Left ventricle myocardium inferior (tissue), 1 donor: ENCODE results near the gene RSPO4. TPM values are rescaled to one million over a fixed set of nuclear protein-coding genes. Genes with fewer than 3 reads are reported as not detected.

ENCODE experiments used
- DNase-seq: peaks from one replicate; pipeline ENCODE4 v3.0.0-alpha.2; 2020
- H3K27ac ChIP-seq: fragments of 200-600 bp; replicated peaks from 2 replicates; pipeline ENCODE4 v1.8.0; 2021
- H3K27me3 ChIP-seq: fragments of 200-600 bp; 2 replicates; pipeline ENCODE4 v1.8.0; 2021; ENCODE audit warnings: low read depth
- H3K36me3 ChIP-seq: fragments of 200-600 bp; 2 replicates; pipeline ENCODE4 v1.8.0; 2021
- H3K4me1 ChIP-seq: fragments of 200-600 bp; 2 replicates; pipeline ENCODE4 v1.8.0; 2021
- H3K4me3 ChIP-seq: fragments of 200-600 bp; 2 replicates; pipeline ENCODE4 v1.8.0; 2021; ENCODE audit warnings: mild to moderate bottlenecking, moderate library complexity
- H3K9me3 ChIP-seq: fragments of 200-600 bp; replicated peaks from 2 replicates; pipeline ENCODE4 v1.8.0; 2021
- intact Hi-C: fragments of 100-400 bp; cut with micrococcal nuclease; formaldehyde crosslinking; loops from one replicate; pipeline ENCODE4 v1.11.0; 2022
- total RNA-seq: library from RNA; stranded (reverse); fragmentation: NEBNext Ultra II Directional; extraction: Animal tissue kit (Norgen Biotek cat#: 25700); gene quantifications from one replicate; pipeline ENCODE4 v1.2.1, GENCODE V29; 2021
- TF ChIP-seq, protein P1 (sequence below): fragments of 200-600 bp; IDR thresholded peaks from 2 replicates; pipeline ENCODE4 v1.8.0; 2021; ENCODE audit warnings: antibody characterized with exemption, mild to moderate bottlenecking, borderline replicate concordance
- donor health status: DM: no; HTN: yes; CAD: no; lungs with severe emphysema.

RSPO4 gene
- total RNA-seq, 1 donor from 2014 or later, result not detected

DNA sequence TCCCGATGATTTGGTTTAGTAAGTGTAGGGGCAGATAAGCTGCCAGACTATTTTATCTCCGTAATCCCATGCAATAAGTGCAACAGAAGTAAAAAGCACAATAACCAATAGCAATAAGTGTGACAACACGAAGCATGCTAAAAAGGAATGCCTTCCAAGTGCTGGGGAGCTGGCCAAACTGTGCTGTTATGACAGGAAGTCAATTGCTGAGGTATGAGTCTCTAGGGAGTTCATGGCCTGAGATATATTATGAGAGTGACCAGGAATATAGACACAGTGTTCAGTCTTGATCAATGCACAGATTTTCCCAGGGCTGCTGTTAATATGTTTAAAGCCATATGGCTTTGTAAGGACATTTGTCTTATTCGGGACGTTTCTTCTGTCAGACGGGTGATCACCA is 75.4 kb downstream of the RSPO4 start:
- Histone ChIP-seq H3K27ac (no peak overlapping the region), H3K4me3 (no peak overlapping the region), H3K27me3 (peaks cover 41% of the 10 kb centered on the region), H3K9me3 (peaks cover 15% of the 10 kb centered on the region), H3K36me3 (no peaks in the 10 kb centered on the region), H3K4me1 (peaks cover 6% of the 10 kb centered on the region)
- DNase-seq, result no peak
- intact Hi-C loops, result no loop called here
- TF ChIP-seq, protein P1, sequence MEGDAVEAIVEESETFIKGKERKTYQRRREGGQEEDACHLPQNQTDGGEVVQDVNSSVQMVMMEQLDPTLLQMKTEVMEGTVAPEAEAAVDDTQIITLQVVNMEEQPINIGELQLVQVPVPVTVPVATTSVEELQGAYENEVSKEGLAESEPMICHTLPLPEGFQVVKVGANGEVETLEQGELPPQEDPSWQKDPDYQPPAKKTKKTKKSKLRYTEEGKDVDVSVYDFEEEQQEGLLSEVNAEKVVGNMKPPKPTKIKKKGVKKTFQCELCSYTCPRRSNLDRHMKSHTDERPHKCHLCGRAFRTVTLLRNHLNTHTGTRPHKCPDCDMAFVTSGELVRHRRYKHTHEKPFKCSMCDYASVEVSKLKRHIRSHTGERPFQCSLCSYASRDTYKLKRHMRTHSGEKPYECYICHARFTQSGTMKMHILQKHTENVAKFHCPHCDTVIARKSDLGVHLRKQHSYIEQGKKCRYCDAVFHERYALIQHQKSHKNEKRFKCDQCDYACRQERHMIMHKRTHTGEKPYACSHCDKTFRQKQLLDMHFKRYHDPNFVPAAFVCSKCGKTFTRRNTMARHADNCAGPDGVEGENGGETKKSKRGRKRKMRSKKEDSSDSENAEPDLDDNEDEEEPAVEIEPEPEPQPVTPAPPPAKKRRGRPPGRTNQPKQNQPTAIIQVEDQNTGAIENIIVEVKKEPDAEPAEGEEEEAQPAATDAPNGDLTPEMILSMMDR, result no peak

DNA sequence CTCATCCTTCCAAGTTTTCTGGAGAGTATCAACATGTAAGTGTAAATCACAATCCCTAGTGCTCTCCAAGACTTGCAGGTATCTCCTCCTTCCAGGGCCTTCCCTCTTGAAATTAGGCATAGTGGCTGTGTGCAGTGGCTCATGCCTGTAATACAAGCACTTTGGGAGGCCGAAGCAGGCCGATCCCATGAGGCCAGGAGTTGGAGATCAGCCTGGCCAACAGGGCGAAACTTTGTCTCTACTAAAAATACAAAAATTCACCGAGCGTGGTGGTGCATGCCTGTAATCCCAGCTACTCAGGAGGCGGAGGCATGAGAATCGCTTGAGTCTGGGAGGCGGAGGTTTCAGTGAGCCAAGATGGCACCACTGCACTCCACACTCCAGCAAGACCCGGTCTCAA is 76.6 kb downstream of the RSPO4 start:
- Histone ChIP-seq H3K4me1 (peaks cover 6% of the 10 kb centered on the region), H3K4me3 (no peak overlapping the region), H3K27ac (no peak overlapping the region), H3K36me3 (no peaks in the 10 kb centered on the region), H3K9me3 (peaks cover 3% of the 10 kb centered on the region), H3K27me3 (peaks cover 41% of the 10 kb centered on the region)
- intact Hi-C loops, result no loop called here
- no peak for DNase-seq
- TF ChIP-seq, protein P1, result no peak

DNA sequence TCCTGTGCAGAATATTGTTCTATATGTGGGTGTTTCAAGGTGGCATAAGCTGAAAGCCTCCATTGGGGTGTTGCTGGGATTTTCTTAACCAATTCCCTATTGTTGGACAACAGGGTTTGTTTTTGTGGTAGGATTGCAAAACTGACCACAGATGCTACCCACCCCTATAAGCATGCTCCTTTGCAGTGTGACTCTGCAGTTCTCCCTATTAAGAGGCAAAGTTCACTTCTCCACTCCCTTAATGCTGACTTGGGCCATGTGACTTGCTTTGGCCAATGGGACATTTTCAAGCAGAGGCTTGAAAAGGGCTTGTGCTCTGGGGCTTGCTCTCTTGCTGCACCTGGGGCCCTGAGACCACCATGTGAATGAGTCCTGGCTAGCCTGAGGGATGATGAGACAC is 77.5 kb downstream of the RSPO4 start:
- Histone ChIP-seq H3K9me3 (no peaks in the 10 kb centered on the region), H3K27ac (no peak overlapping the region), H3K27me3 (peaks cover 37% of the 10 kb centered on the region), H3K4me1 (peaks cover 6% of the 10 kb centered on the region), H3K4me3 (no peak overlapping the region), H3K36me3 (no peaks in the 10 kb centered on the region)
- intact Hi-C loops, result no loop called here
- TF ChIP-seq, protein P1, result no peak
- DNase-seq, result no peak

DNA sequence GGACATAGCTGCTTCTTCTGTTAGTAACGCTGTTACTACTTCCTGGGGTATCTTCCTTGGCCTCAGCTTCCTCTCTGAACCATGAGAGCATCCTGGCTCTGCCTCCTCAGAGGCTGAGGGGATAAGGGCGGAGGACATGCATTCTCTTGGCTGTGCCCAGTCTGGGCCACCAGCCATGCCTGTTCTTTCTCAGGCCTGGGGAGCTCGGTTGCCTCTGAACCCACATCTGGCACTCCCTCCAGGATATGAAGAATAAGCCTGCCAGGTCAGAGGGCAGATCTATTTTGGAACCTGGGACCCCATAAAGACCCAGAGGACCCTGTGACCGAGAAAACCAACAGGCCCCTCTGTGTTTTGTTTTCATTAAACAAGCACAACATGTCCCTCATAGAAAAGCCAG is 79.3 kb downstream of the RSPO4 start:
- no peaks in the 10 kb centered on the region for H3K36me3 ChIP-seq
- H3K4me3 ChIP-seq, result no peak overlapping the region
- no peaks in the 10 kb centered on the region for H3K9me3 ChIP-seq
- peaks cover 6% of the 10 kb centered on the region for H3K4me1 ChIP-seq
- TF ChIP-seq, protein P1, result no peak
- intact Hi-C loops, result no loop called here
- no peak for DNase-seq
- H3K27ac ChIP-seq, result no peak overlapping the region
- H3K27me3 ChIP-seq, result peaks cover 28% of the 10 kb centered on the region

DNA sequence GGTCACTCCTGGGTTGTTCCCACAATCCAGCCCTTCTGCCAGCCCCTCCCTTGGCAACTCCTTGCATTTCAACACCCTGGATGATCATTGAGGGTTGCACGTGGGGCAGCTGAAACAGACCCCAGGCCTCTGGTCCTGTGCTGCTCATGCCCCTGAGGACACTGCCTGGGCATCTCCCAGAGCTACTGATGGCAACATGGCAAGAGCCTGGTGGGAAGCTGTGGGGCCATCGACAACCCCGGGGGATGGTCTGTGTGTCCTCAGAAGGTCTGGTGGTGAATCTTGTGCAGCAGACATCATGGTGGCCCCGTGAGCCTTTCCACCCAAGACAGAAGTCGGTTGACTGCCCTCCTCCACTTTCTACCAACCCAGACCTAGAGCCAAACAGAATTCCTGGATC is 81.0 kb downstream of the RSPO4 start:
- DNase-seq, result no peak
- Histone ChIP-seq H3K4me1 (peaks cover 5% of the 10 kb centered on the region), H3K36me3 (no peaks in the 10 kb centered on the region), H3K27me3 (peaks cover 15% of the 10 kb centered on the region), H3K27ac (no peak overlapping the region), H3K9me3 (no peaks in the 10 kb centered on the region), H3K4me3 (no peak overlapping the region)
- intact Hi-C loops, result no loop called here
- TF ChIP-seq, protein P1, result no peak

DNA sequence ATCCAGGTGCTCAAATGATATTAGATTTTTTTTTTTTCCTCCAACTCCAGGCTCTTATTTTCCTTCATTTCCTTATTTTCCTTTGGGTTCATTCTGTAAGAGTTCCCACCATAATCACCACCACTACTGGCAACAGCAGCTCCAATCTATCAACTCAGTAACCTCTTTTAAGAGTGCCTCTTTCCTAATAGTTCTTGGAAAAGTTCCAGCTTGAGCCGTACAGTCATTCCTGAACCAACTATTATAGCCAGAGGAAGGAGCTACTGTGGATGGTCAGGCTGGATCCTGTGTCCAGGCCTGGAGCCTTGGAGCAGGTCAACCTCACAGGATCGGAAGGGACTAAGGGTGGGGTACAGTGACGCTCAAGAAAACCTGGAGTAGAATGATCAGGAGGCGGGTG is 81.8 kb downstream of the RSPO4 start:
- Histone ChIP-seq H3K4me3 (no peak overlapping the region), H3K27me3 (peaks cover 14% of the 10 kb centered on the region), H3K27ac (no peak overlapping the region), H3K4me1 (peaks cover 11% of the 10 kb centered on the region), H3K9me3 (no peaks in the 10 kb centered on the region), H3K36me3 (no peaks in the 10 kb centered on the region)
- intact Hi-C loops, result no loop called here
- TF ChIP-seq, protein P1, result no peak
- DNase-seq, result no peak
